ENCODE data around the gene ZNF697.
"Not testable (repeated sequence)": the region's sequence is repeated elsewhere in the genome, so short reads cannot be mapped to it uniquely, and the experiment has no call there.

The ZNF697 gene

GRCh38 chr1:119626011-119626545 is 22.0 kb downstream of the ZNF697 start:
- no peak for DNase-seq

GRCh38 chr1:119623678-119624077 is 24.4 kb downstream of the ZNF697 start:
- no peak for DNase-seq

GRCh38 chr1:119623193-119623515 is 24.9 kb downstream of the ZNF697 start:
- DNase-seq = no peak

- DNase-seq = no peak
Measured at GRCh38 chr1:119622311-119623192, 25.5 kb downstream of the ZNF697 start.

GRCh38 chr1:119621705-119622104 is 26.4 kb downstream of the ZNF697 start:
- no peak for DNase-seq

GRCh38 chr1:119617751-119618691 is 30.0 kb downstream of the ZNF697 start:
- DNase-seq = no peak

GRCh38 chr1:119616748-119617147 is 31.3 kb downstream of the ZNF697 start:
- not testable (repeated sequence) for DNase-seq

GRCh38 chr1:119615100-119615499 is 33.0 kb downstream of the ZNF697 start:
- DNase-seq = not testable (repeated sequence)

GRCh38 chr1:119613769-119614720 is 34.0 kb downstream of the ZNF697 start:
- DNase-seq = peak; percentile 49

- DNase-seq = peak; percentile 44
Measured at GRCh38 chr1:119611701-119612113, 36.4 kb downstream of the ZNF697 start.

- not testable (repeated sequence) for DNase-seq
Measured at GRCh38 chr1:119608816-119609215, 39.2 kb downstream of the ZNF697 start.

- not testable (repeated sequence) for DNase-seq
Measured at GRCh38 chr1:119607087-119607807, 40.8 kb downstream of the ZNF697 start.

- DNase-seq = no peak
Measured at GRCh38 chr1:119606394-119606793, 41.7 kb downstream of the ZNF697 start.

GRCh38 chr1:119605686-119606085 is 42.4 kb downstream of the ZNF697 start:
- no peak for DNase-seq

- DNase-seq = not testable (repeated sequence)
Measured at GRCh38 chr1:119605080-119605479, 43.0 kb downstream of the ZNF697 start.

GRCh38 chr1:119603695-119604094 is 44.4 kb downstream of the ZNF697 start:
- no peak for DNase-seq

- DNase-seq = not testable (repeated sequence)
Measured at GRCh38 chr1:119603241-119603640, 44.8 kb downstream of the ZNF697 start.

- not testable (repeated sequence) for DNase-seq
Measured at GRCh38 chr1:119602789-119603188, 45.3 kb downstream of the ZNF697 start.

- no peak for DNase-seq
Measured at GRCh38 chr1:119602169-119602568, 45.9 kb downstream of the ZNF697 start.

- DNase-seq = no peak
Measured at GRCh38 chr1:119600976-119601375, 47.1 kb downstream of the ZNF697 start.

GRCh38 chr1:119600561-119600960 is 47.5 kb downstream of the ZNF697 start:
- DNase-seq = no peak
